Eye (tissue), 1 donor: ENCODE results near the gene TSSK2.

Experiments
- DNase-seq: peaks from one replicate; pipeline ENCODE4 v3.0.0-alpha.2; 2015

Gene TSSK2

DNA sequence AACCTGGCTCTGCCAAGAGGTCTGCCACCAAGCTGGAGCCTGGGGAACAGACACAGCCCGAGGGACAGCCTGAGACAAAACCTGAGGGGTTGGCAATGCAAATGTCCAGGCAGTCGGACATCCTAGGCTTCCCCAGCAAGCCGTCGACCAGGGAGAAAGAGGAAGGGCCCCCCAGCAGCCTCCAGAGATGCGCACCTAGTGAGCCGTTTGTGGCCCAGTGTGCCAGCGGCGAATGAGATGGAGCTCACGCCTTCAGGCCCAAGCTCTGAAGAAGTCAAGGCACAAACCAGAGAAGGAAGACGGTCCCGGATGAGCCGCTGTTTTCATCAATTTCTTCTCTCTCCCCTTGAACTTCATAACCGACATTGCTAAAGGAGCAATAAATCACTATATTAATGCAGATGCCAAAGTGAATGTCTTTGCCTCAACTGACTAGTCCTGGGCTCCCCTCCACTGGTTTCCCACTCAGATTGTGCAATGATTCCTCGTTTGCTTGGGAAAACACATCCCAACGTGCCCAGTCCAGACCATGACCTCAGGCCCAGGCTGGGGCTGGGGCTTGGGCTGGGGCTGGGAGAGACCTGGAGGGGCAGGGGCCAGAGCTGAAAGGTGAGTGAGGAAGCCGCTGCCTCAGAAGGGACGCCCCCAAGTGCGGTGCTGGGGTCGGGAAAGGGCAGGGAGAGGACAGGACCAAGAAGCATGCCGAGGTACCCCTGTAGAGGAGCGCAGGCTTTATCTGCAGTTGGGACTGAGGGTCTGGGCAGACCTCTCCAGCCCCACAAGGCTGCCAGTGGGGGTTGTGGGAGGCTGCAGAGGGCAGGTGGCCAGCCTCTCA is 5.4 kb upstream of the TSSK2 start:
- no peak for DNase-seq

DNA sequence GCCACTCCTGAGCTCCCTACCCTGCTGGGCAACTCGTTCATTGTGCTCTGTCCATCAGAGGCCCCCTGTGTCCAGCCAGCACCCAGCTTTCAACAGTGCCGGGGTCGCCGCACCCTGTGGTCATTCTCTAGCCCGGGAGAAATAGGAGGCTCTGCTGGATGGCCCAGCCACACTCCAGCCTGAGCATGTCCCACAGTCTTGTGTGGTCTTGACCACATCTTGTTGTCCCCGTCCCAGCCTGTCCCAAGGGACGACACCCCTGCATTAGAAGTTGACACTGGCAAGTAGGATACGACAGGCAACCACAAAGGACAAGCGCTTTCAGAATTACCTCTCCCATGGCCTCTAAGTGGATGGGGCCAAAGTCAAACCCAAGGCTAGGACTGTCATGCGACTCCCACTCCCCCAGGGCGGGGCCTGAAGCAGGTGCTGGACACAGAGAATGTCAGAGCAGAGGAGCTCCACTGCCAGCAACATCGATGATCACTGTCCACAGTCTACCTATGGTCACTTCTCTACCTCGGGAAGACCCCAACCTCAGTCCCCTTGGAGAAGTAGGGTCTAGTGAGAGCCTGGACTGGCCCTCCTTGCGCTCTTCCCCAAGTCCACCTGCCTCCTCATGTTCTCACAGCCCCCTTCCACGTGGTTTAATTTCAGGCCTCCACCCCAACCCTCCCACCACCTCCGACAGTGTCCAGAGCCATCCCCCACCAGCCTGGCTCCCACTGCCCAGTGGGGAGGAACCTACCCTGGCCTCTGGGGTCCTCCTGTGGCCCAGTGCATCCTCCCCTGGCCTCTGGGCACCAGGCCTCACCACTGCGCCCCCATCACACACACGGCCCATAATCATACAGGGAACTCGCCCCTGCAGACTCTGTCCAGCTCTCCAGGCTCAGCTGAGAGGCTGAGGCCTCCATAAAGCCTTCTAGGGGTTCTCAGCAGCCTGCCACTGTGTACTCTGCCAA is 4.5 kb upstream of the TSSK2 start:
- DNase-seq: no peak

DNA sequence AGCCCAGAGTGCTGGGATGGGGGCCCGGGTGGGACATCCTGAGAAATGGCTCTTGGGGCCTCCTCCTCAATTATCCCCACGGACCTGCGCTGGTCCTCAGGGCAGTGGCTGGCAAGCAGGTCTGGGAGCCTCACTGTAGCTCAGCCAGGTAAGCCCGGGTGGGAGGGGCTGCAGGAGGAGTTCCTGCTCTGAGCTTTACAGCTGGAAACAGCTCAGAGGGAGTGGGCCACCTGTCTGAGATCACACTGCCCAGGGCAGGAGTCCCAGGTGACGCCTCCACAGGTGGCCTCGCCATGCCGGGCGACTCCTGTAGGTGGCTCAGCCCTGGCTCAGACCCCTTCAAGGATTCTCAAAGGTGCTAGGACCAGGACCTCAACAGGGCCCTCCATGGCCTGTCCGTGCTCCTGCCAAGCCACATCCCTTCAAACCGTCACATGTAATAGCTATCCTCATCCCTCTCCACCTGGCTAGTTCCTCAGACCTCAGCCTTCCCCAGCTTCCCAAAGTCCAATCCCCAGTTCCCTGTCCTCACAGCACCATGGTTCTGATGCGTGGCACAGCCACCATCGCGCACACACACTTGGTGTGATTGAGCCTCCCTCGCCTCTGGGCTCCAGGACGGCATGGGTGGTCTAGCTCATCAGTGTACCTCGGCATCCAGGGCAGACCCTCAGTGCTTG is 3.6 kb upstream of the TSSK2 start:
- DNase-seq: no peak

DNA sequence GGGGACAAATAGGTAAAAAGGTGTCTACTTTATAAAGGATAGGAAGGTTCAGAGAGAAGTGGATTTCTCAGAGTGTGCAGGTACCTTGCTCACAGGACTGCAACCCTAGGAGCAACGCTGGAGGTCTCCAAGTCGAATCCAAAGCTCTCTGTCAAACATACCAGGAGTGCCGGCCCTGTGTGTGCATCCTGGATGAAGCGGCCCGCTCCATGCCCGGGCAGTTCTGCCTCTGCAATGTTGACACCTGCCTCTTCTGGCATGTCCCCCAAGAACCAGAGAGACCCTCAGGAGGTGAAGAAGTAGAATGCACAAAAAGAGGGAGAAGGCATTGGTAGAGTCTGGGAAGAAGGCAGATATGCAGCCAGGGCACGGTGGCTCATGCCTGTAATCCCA is 3.1 kb upstream of the TSSK2 start:
- DNase-seq: no peak

DNA sequence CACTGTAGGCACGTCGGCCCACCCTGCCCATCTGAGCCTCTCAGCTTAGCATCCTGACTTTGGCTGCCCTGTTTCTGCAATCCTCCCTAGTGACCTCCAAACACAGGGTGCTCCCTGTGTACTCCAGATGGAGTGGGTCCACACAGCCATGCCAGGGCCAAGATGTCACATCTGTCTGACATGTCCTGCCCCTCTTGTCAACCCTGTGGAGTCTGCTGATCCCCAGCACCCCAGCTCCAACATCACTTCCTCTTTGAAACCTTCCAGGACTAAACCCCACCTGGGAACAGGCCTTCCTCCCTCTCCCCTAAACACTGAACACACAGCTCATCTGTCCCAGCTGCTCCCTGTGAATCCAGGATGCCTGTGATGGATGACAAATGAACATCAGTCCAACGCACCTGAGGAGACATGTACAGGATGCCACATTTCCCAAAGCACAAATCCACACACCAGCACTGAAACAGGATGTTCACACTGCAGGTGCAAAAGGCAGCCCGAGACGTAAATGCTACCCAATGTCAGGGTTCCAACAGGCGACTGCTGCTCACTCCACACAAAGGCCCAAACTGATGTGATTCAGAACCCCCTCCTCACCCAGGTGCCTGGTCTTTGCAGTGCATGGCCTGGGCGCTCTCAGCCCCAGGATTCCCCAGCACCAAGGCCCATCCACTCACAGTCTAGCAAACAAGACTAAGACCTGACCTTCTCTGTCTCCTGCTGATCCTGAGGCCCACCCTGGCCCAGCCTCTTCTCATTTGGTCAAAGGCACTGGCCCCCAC is 2.0 kb upstream of the TSSK2 start:
- no peak for DNase-seq

DNA sequence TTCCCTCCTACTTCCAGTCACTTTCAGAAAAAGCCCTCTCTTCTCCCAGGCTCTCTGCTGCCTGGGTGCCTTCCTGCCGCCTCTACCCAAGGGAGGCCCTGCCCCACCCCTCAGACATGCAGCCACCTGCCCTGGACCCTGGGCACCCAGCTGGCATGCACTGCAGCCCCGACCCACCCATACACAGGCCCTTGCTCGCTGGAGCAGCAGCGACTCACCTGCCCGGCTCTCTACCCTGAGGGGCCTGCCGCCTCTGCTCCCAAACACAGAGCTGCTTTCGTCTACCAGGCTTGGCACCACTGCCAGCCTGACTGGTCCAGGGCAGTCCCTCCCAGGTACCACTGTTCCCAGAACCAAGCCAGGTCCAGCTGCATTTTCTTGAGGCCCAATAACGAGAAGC is 1.2 kb upstream of the TSSK2 start:
- no peak for DNase-seq

DNA sequence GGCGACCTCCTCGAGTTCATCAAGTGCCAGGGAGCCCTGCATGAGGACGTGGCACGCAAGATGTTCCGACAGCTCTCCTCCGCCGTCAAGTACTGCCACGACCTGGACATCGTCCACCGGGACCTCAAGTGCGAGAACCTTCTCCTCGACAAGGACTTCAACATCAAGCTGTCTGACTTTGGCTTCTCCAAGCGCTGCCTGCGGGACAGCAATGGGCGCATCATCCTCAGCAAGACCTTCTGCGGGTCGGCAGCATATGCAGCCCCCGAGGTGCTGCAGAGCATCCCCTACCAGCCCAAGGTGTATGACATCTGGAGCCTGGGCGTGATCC is 542 bp downstream of the TSSK2 start:
- DNase-seq: no peak

DNA sequence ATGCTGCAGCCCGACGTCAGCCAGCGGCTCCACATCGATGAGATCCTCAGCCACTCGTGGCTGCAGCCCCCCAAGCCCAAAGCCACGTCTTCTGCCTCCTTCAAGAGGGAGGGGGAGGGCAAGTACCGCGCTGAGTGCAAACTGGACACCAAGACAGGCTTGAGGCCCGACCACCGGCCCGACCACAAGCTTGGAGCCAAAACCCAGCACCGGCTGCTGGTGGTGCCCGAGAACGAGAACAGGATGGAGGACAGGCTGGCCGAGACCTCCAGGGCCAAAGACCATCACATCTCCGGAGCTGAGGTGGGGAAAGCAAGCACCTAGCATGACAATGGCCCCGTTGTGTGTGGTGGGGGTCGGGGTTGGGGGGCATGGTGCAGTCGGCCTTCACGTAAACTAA is 1.0 kb downstream of the TSSK2 start:
- no peak for DNase-seq

DNA sequence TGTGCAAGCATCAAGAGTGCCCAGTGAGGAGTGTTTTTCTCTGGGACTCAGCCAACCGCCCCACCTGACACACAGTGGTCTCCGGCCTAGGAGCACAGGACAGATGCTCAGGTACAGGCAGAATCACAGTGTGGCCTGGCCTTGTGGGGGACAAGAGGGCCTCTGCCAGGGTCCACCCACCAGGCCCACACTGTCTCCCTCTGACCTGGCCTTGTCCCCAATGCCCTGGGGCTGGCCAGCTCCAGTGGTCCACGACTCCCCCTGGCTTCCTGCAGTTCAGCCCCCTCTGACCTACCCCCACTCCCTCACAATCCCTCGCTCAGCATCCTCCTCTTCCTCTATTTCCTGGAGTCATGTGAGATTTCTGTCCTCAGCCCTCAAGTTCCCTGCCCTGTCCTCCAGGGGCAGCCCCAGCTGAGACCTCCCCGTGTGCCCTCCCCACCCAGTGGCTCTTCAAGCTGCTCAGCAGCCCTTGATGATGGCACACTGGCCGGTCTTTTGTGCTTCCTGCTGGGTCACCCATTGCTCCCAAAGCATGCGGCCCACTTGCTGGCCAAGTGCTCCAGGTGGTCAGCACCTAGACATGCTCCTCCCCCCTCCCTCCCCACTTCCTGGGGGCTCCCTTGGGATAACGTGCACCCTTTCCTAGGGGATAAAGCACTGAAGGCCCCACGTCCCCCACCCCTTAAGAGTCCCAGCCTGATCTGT is 1.7 kb downstream of the TSSK2 start:
- DNase-seq: no peak

DNA sequence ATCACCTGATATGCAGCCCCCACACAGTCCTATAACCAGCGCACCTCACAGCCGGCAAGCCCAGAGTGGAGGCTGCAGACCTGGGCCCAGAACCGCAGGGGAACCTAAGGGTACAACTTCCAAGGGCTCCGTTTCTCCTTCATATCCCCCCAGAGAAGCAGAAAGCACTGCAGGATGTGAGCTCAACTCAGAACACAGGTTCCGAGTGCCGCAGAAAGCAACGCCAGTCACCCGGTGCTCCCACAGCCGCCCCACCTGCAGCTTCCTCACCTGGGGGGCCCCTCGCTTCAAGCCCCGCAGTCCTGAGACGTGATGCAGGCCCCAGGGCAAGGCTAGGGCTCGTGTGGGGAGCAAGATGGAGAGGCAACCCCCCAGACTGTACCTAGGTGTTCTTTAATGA is 2.5 kb downstream of the TSSK2 start:
- no peak for DNase-seq

DNA sequence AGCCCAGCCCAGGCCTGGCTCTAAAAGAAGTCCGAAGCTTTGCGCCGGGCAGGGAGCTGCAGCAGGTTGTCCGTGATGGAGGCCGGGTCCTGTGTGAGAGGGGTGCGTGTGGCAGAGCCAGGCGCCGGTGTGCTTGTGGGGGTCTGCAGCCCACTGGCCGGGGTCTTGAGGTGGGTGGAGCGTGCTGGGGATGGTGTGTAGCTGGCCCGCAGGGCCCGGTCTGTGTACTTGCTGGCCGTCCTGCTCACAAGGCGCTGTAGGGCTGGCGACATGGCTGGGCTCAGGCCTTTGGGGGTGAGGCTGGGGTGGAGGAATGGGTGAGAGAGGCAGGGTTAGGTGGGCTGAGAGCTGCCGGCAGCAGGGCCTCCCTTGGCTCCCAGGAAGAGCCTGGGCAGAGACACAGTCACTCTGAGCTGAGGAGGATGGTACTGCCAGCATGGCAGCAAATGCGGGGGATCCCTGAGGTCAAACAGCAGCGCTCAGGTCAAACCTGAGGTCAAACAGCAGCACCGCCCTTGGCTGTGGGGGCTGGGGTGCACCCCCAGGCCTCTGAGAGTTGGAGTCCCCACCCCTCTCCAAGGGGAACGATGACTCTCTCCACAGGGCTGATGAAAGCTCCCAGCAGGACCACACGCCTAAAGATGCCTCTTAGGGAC is 3.2 kb downstream of the TSSK2 start:
- no peak for DNase-seq

DNA sequence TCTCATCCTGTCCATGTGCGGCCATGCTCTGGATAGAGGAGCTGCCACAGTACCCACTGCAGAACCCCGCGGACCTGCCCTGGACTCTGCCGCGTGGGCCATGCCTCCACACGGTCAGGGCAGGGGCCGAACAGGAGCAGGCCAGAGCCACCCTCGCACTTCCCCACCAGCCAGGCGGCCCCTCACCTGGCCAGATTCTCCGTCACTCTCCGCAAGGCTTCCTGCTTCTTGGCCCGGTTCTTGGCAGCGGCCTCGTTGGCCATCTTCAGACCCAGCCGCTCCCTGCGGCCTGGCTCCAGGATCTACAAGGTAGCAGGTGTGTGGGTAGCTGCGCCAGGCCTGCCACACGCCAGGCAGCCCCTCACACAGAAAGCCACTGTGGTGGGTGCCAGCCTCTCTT is 3.8 kb downstream of the TSSK2 start:
- no peak for DNase-seq

DNA sequence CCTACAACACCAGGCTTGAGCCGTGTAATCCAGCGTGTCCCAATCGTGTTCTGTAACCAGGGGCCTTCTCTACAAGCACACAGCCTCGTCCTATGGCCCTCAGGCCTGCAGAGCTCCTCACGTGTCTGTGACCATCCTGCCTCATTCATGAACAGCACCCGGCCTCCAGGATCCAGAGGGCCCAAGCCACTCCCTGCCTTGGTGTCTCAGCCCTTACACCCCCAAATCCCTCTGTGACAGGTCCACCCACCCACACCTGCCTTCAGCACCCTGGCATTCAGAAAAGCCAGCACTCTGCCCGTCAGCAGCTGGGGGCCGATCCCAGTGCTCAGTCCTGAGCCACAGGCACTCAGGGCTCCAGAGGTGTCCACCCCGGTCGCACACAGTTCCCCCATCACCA is 5.8 kb downstream of the TSSK2 start:
- no peak for DNase-seq

DNA sequence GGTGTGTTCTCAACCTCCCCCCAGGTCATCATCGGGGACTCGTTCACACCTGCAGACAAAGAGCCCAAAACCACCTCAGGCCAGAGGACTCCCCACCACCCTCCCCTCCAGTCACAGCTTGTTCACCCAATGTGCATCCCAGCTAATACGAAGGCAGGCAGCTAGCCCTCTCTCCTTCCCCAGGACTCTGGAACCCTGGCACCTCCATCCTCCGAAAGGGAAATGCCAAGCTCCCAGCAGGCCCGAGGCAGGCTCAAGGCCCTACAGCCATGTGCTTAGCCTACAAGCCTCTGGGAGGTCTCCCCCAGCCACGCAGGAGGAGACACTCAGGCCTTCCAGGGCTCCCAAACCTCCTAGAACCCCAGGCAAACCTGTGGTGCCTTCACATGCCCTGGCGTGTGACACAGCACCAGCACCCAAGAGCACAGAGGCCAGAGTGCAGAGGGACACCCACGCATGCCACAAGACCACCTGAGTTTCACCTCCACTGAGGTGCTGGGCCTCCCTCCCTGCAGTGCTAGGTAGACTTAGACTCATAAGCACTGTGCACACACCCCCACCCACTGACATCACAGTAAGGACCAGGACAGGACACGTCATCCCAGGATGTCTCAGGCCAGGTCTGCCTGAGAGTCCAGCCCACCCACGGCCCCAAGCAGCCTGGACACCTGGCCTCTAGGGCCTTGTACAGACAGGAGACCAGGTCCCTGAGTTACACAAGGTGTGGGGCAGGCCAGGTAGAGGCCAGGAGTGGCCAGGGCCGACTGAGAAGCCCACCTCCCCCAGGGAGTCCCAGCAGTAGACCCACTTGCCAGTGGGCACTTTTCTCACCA is 6.5 kb downstream of the TSSK2 start:
- no peak for DNase-seq

DNA sequence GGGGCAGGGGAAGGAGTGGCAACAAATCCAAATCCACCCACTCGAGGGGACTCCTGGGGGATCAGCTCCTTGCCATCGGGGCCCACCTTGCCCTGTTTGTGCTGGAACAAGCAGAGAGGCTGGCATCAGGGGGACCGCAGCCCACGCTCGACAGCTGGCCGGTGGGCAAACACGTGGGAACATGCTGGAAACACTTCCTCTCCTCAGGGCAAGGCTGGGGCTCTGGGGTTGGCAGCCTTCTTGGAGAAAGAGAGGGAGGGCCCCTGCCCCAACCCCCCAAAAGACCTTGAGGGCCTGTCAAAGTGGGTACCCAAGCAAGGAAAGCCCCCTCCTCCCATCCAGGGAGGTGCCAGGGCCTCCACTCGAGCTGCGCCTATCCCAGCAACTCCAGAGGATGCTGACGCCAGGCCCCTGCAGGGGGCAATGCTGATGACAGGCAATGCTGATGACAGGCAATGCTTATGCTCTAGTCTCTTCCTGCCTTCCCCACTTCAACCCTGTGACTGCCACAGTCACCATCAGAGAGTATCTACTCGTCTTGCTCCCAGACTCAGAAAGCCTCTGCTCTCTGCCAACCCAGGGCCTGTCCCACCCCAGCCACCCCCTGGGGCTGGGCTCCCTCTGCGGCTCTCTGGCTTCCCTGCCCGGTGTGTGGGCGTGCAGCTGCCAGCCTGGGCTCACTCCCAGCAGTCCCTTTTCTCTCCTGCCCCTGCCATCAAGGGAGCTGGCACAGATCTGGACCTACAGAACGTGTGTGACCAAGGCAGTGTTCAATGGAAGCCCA is 7.3 kb downstream of the TSSK2 start:
- no peak for DNase-seq

DNA sequence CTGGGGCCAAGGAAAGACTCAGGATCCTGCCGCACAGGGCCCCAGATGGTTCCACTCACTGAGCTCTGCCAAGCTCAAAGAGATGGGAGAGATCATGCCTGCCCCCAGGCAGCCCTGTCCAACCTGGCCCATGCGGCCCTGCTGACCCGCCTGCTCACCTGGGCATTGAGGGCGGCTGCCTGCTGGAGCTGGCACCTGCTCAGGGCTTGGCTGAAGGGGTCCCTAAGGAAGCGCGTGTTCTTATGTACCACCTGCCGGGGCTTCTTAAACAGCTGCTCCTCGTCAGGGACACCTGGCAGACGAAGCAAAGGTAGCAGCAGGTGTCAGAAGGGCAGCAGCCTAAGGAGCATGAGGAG is 7.9 kb downstream of the TSSK2 start:
- no peak for DNase-seq

DNA sequence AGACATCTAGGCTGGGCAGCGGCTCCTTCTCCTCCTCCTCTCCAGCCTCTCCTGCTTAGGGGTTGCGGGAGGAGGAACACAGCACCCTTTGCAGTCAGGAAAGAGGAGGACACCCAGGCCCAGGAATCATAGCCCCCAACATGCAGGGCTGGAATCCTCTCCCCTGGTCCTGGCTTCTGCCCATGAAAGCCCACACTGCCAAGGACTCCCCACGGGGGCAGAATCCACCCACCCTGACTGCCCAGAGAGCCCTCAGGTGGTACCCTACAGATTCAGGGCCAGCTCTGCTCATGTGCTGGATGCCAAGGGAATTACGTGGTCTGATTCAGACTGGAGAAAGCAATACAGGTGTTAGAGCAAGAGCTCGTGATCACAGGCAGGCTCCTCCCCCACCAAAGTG is 8.9 kb downstream of the TSSK2 start:
- DNase-seq: no peak

DNA sequence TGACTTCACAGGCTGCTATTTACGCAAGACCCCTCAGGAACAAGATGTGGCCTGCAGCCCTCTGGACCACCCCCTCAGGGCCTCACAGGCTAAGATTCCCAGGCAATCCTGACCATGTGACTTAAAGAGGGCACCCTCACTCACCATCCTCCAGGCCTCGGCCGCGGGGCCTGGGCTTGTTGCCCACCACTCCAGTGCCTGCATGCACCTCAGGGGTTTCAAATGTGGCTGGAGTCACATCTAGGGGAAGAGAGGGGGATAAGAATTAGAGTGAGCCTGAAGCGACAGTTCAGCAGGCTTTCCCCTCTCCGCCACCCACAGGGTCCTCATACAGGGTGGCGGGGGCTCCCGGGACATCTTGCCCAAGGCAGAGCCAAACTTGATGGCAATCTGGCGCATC is 11.3 kb downstream of the TSSK2 start:
- no peak for DNase-seq

DNA sequence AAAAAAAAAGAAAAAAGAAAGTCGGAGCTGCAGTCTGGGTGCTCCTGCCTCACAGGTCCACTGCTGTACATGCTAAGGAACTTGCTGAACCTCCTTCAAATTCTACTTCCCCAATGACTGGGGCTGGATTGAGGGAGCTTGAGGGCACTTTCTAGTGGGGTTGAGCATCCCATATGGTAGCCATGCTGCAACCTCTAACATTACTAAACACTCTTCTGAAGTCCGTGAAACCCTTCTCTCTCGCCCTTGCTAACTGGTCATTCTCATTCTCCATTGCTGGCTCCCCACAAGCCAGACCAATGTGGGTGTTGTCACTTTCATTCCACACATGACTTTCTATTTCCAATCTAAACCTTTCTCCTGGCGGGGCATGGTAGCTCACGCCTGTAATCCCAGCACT is 12.1 kb downstream of the TSSK2 start:
- no peak for DNase-seq

DNA sequence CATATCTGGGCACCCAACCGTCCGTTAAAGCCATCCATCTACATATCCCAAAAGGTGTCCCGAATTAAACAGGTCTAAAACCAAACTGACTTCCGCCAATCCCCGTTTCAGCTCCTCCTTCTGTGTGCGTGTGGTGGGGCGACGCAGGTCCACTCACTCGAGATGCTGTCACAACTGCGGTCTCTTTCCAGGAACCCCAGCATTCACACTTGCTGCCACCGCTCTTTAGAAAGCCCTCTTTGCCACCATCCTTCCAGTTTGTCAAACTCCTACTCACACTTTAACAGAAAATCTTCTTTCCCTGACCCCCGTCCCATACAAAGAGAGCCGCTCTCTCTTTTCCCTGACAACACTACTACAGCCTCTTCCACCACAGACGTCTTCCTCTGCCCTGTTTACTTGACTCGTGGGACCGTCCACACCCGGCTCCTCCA is 12.9 kb downstream of the TSSK2 start:
- DNase-seq: no peak
